SK-N-MC (cell line): Measurements from ENCODE around the gene MAP2.
A peak's percentile ranks its signal among the peaks of the same experiment; 100 is the strongest.
"Not testable (repeated sequence)": the region's sequence is repeated elsewhere in the genome, so short reads cannot be mapped to it uniquely, and the experiment has no call there.

Experiments
- DNase-seq: peaks from one replicate; pipeline ENCODE4 v3.0.0-alpha.2; 2011; ENCODE audit warnings: low read depth, low spot score
- H3K27ac ChIP-seq: fragments of 200-600 bp; sonication (generic); 2 replicates; pipeline ENCODE4 v1.5.1; 2016; ENCODE audit warnings: mixed run types
- H3K36me3 ChIP-seq: fragments of 200-600 bp; sonication (generic); 2 replicates; pipeline ENCODE4 v1.6.1; 2017; ENCODE audit warnings: antibody characterized with exemption, low read length, mixed read lengths; ENCODE audit not compliant: insufficient read depth
- H3K4me3 ChIP-seq: fragments of 200-600 bp; sonication (generic); 2 replicates; pipeline ENCODE4 v1.5.1; 2016
- H3K9ac ChIP-seq: fragments of 200-600 bp; sonication (generic); 2 replicates; pipeline ENCODE4 v1.8.0; 2017; ENCODE audit warnings: mixed run types, mixed read lengths; ENCODE audit not compliant: insufficient read length
- H3K9me3 ChIP-seq: fragments of 200-600 bp; sonication (generic); 2 replicates; pipeline ENCODE4 v1.6.1; 2017; ENCODE audit warnings: low read depth, mild to moderate bottlenecking, antibody characterized with exemption, low read length, moderate library complexity, mixed read lengths
- EZH2 ChIP-seq: fragments of 200-600 bp; sonication (generic); IDR thresholded peaks from one replicate; pipeline ENCODE4 v1.6.1; 2017; ENCODE audit warnings: antibody characterized with exemption
- FOXP2 ChIP-seq: optimal IDR thresholded peaks from 2 replicates; pipeline ENCODE3; 2011; ENCODE audit warnings: mild to moderate bottlenecking, moderate library complexity; ENCODE audit not compliant: insufficient read depth; ENCODE audit errors: extremely low read length, control extremely low read depth
- POLR2AphosphoS5 ChIP-seq: IDR thresholded peaks from 2 replicates; pipeline ENCODE4 v1.6.1; 2012; ENCODE audit warnings: mild to moderate bottlenecking, low read depth, low read length, borderline replicate concordance

MAP2 gene

DNA sequence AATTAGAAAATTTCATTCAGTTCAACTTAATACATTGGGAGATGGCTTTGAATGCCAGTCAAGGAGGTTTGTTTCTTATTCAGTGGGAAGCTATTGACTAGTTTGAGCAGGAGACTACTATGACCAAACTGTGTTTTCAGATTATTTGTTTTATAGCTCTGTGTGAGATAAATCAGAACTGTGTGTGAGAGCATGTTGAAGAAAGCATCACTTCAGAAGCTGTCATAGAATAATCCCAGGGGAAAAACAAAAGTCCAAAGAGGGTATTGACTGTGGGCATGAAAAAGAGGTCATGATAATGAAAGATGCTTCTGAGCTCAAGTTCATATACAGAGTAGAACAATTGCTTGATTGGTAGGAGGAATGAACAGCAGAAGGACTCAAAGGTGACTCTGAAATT is 160.6 kb downstream of the MAP2 start:
- Histone ChIP-seq H3K36me3 (no peaks in the 10 kb centered on the region), H3K4me3 (no peak overlapping the region), H3K27ac (no peak overlapping the region), H3K9me3 (no peaks in the 10 kb centered on the region), H3K9ac (no peak overlapping the region)
- no peak for DNase-seq
- TF ChIP-seq FOXP2 (no peak), EZH2 (no peak), POLR2AphosphoS5 (no peak)

DNA sequence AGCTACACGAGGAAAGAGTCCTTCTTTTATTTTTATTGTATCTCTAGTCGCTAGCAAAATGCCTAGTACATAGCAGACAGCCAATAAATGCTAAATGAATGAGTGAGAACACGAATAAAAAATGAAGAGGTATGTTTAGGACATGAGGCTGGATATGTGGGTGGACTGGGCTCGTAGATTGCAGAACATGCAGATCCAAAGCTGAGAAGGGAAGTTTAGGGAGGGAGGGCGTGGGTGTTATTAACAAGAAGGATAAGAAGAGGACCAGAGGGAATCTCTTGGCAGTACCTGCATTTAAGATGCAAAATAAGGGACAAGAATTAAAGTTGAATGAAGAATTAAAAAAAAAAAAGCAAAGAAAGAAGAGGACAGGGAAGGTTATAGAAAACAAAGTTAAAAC is 161.1 kb downstream of the MAP2 start:
- H3K9ac ChIP-seq: no peak overlapping the region
- H3K36me3 ChIP-seq: no peaks in the 10 kb centered on the region
- H3K9me3 ChIP-seq: no peaks in the 10 kb centered on the region
- no peak for TF ChIP-seq POLR2AphosphoS5
- TF ChIP-seq EZH2: no peak
- no peak for TF ChIP-seq FOXP2
- H3K27ac ChIP-seq: no peak overlapping the region
- H3K4me3 ChIP-seq: no peak overlapping the region
- no peak for DNase-seq

DNA sequence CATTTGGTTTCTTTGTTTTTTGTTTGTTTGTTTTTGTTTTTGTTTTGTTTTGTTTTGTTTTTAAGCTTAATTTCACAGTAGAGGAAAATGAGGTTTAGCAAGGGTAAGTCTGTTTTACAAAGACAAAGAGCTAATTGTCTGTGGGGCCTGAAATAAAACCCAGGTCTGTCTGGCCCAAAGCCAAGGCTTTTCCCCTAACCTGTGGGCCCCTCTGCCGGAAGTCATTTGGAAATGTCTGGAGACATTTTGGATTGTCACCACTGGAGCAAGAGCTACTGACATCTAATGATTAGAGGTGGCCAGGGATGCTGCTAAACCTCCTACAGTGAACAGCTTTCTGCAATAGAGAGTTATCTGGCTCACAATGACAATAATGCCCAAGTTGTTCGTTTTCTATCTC is 167.2 kb downstream of the MAP2 start:
- no peaks in the 10 kb centered on the region for H3K36me3 ChIP-seq
- TF ChIP-seq EZH2: no peak
- TF ChIP-seq POLR2AphosphoS5: no peak
- TF ChIP-seq FOXP2: no peak
- no peak overlapping the region for H3K27ac ChIP-seq
- DNase-seq: no peak
- no peaks in the 10 kb centered on the region for H3K9me3 ChIP-seq
- no peak overlapping the region for H3K4me3 ChIP-seq
- H3K9ac ChIP-seq: no peak overlapping the region

DNA sequence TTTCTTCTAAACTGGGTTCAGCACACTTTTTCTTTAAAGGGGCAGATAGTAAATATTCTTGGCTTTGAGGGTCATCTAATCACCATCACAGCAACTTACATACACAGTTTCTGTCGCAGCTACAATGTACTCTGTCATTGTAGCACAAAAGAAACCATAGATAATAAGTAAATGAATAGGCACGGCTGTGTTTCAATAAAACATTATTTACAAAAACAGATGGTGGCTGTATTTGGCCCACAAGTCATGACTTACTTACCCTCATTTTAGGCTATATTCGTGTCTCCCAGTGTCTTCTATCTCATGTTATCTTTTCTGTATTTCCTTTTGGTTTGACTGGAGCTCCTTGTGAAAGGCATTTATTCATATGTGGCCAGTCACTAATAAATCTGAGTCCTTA is 168.3 kb downstream of the MAP2 start:
- Histone ChIP-seq H3K36me3 (no peaks in the 10 kb centered on the region), H3K9me3 (no peaks in the 10 kb centered on the region), H3K4me3 (no peak overlapping the region), H3K9ac (no peak overlapping the region), H3K27ac (no peak overlapping the region)
- TF ChIP-seq POLR2AphosphoS5 (no peak), FOXP2 (no peak), EZH2 (no peak)
- no peak for DNase-seq

DNA sequence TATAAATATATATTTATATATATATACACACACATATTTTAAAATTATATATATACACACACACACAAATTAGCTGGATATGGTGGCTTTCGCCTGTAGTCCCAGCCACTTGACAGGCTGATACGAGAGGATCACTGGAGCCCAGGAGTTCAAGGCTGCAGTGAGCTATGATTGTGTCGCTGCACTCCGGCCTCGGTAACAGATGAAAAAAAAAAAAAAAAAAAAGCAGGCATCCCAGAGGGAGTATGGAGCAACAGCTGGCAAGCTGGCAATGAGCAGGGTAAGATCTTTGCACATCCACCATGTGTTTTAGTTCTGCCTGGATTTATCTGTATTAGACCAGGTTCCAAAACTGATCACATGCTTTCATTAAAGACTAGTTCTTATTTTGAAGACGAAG is 170.1 kb downstream of the MAP2 start:
- no peak overlapping the region for H3K9ac ChIP-seq
- no peak overlapping the region for H3K4me3 ChIP-seq
- TF ChIP-seq POLR2AphosphoS5 (no peak), FOXP2 (no peak), EZH2 (no peak)
- no peaks in the 10 kb centered on the region for H3K36me3 ChIP-seq
- DNase-seq: no peak
- H3K27ac ChIP-seq: no peak overlapping the region
- H3K9me3 ChIP-seq: no peaks in the 10 kb centered on the region

DNA sequence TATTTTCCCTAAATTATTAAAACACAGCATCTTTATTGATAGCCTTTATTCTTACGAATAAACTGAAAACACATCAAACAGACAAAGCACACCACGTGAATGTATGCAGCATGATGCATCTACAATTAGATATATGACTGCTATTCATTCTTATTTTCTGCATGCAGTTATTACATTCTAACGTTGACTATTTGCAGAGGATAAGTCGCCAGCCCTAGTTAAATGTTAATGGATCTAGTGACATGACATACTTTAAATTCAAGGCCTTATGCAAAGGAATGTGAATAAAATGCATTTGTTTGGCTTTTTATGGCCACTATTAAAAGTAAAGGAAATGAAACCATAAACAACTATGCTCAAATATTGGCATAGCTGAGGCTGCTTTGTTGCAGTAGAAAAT is 172.4 kb downstream of the MAP2 start:
- Histone ChIP-seq H3K4me3 (no peak overlapping the region), H3K36me3 (no peaks in the 10 kb centered on the region), H3K9me3 (no peaks in the 10 kb centered on the region), H3K9ac (no peak overlapping the region), H3K27ac (peak overlapping the region; percentile 4)
- TF ChIP-seq FOXP2 (no peak), EZH2 (no peak), POLR2AphosphoS5 (no peak)
- no peak for DNase-seq

DNA sequence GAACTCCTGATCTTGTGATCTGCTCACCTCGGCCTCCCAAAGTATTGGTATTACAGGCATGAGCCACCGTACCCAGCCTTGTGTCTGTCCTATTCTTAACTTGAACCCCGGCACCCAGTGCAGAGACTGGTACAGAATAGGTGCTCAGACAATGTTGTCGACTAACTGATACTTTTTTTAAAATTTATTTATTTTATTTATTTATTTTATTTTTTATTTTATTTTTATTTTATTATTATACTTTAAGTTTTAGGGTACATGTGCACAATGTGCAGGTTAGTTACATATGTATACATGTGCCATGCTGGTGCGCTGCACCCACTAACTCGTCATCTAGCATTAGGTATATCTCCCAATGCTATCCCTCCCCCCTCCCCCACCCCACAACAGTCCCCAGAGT is 174.4 kb downstream of the MAP2 start:
- H3K36me3 ChIP-seq, H3K9ac ChIP-seq, H3K4me3 ChIP-seq, H3K27ac ChIP-seq, DNase-seq, H3K9me3 ChIP-seq: not testable (repeated sequence)

DNA sequence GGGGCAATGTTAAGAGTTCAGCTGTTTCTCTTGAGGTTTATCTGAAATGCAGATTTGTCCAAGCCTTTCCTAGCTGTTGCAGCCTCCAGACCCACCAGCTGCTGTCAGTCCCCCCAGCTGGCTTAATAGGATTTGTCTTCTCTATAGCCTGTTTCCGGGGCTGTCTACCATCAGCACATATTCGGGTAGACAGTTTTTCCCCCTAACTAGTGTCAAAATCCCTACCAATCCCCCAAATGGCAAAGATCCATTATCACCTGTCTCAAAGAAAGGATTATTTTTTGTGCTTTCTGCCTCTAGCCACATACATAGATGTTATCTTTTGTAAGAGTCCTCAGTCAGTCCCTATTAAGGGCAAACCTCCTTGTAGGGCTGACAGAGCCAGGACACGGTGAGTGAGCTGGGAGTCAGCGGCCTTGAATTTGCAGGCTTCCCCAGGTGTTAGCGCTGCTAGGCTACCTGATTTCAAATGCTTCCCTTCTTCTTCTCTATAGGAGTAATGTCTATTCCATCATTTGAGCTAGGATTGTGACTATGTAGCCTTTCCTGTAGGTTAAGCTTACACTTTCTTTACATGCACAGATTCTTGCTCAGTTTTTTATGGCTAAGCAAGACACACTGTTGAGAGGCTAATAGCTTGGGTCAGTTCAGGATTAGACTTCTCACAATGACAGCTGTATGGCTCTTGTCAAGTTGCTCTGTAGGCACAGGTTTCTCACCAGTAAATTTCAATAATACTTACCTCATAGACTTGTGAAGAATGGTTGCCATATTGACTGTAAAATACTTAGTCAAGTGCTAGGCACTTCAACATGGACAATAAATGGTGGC is 176.7 kb downstream of the MAP2 start:
- Histone ChIP-seq H3K36me3 (no peaks in the 10 kb centered on the region), H3K9ac (no peak overlapping the region), H3K9me3 (no peaks in the 10 kb centered on the region), H3K27ac (no peak overlapping the region), H3K4me3 (no peak overlapping the region)
- DNase-seq: no peak
- no peak for TF ChIP-seq FOXP2
- no peak for TF ChIP-seq POLR2AphosphoS5
- no peak for TF ChIP-seq EZH2

DNA sequence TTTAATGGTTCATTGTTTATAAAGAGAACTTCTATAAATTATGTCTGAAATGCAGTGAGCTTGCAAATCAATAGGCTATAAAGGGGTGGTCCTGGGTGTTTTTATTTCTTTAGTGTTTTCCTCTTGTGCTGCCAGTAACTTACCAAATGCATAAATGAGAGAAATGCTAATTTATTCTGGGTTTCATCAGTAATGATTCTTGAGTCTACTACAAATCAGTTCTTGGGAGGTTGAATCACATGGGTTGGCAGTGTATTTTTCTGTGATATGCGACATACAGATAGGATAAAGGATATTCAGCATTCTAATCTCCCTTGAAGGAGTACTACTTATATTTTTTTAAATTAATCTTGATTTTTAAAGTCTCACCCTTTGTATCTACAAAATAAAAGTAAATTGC is 177.7 kb downstream of the MAP2 start:
- H3K4me3 ChIP-seq: no peak overlapping the region
- H3K9me3 ChIP-seq: no peaks in the 10 kb centered on the region
- TF ChIP-seq EZH2 (no peak), POLR2AphosphoS5 (no peak), FOXP2 (no peak)
- no peak overlapping the region for H3K9ac ChIP-seq
- no peak overlapping the region for H3K27ac ChIP-seq
- no peak for DNase-seq
- H3K36me3 ChIP-seq: no peaks in the 10 kb centered on the region
